PC-9 (cell line): ENCODE measurements around the gene NDUFS8.

Experiments used
- CTCF ChIP-seq: fragments of 200-600 bp; sonication (generic); conservative IDR thresholded peaks from 2 replicates; pipeline ENCODE4 v1.6.1; 2017; ENCODE audit warnings: mixed run types, antibody characterized with exemption, mild to moderate bottlenecking, moderate library complexity
- EZH2 ChIP-seq: fragments of 200-600 bp; sonication (generic); IDR thresholded peaks from 2 replicates; pipeline ENCODE4 v1.8.0; 2017; ENCODE audit warnings: antibody characterized with exemption, low read depth

DNA sequence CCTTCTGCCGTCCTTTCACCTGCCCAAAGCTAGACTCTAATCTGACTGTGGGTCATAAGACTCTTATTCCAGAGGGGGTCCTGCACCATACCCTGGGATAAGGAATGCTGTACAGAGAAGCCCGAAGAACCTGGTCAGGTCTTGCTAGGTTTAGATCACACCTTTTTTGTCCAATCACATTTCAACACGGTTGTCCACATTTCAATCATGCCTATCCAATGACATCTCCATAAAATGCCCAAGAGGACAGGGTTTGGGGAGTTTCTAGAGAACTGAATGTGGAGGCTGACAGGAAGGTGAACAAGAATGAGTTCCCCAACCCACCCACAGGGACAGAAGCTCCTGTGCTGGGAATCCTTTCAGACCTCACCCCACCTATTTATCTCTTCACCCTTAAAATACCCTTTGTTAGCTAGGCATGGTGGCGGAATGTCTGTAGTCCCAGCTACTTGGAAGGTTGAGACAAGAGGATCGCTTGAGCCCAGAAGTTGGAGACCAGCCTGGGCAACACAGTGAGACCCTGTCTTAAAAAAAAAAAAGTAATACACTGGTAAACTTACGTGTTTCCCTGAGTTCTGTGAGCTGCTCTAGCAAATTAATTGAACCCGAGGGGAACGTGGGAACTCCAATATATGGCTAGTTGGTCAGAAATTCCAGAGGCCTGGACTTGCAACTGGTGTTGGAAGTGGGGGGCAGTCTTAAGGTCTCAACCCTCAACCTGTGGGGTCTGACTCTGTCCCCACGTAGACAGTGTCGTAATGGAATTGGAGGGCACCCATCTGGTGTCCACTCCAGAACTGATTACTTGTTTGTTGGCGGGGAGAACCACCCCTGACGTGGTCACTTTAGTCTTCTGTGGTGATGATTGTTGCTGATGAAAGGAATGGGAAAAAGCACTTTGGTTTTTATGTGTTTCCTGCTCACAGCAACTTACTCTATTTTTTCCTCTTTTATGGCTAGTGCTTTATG lies 26.1 kb downstream of the NDUFS8 start:
- TF ChIP-seq CTCF: no peak
- TF ChIP-seq EZH2: no peak
